GM18502 (cell line): ENCODE data around the gene ALDH1B1.

Experiments used
- ATAC-seq: cut with Tn5 transposase; IDR thresholded peaks from one replicate; pipeline ENCODE4 v1.9.1; 2021; ENCODE audit warnings: mild to moderate bottlenecking; ENCODE audit not compliant: unreplicated experiment, poor library complexity

The ALDH1B1 gene

DNA sequence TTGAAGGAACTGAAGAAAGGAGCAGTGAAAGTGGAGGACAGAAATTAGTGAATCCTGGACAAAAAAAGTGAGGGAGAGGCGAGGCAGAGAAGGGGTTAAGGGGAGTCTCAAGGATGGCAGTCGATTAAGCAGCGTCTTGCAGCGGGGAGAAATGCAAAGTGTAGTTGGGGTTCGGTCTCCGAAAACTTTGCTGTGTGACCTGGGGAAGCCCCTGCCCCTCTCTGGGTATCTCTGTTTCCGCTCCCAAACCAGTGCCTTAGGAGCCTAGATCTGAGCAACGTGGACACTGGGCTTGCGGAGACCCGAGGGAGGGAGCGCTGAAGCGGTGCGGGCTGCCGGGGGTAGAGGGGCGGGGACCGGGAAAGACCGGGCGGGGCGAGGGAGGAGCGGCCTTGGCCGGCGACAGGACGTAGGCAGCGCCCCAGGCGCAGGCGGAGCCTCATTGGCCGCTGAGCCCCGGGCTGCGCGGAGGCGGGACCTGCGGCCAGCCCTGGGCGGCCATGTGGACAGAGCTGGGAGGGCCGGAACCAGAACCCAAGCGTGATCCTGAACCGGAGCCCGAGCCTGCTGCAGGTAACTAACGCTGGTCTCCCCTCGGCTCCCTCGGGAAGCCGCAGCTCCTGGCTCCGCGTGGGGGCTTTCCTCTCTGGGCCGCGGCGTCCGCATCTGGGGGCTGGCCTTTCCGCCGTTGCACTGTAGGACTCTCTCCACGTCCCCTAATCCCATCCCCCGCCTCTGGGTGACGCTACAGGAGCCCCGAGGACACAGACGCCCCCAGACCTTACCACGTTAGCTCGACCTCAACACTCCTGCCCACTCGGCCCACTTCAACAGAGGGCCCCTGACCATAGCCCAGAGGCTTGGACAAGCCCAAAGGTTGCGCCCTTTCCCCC lies at the start of gene ALDH1B1:
Gene ALDH1B1, plus strand, starts transcription at position 468 of the 893 bp plus-strand sequence. CDS start 3,047 bp downstream, outside the sequence.
- ATAC-seq: peak; percentile 99

DNA sequence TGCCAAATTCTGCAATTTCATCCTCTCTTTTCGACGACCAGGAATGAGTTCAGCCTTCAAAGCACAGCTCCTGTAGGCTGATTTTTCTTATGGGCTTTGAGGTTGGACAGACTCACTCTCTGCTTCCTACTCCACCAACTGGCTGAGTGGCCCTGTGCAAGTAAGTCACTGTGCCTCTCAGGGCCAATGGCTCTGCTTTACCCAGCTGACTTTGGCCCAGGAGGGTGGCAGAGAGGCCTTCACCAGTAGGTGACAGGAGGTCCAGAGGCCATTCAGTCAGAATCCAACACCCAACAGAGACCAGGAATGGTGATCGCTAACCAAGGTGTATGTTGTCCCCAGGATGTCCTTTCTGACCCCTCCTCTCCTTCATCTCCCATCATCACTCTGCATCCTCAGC lies 49.5 kb upstream of the ALDH1B1 start:
- ATAC-seq: no peak

GRCh38 chr9:38343552-38343951 lies 49.0 kb upstream of the ALDH1B1 start:
- no peak for ATAC-seq

DNA sequence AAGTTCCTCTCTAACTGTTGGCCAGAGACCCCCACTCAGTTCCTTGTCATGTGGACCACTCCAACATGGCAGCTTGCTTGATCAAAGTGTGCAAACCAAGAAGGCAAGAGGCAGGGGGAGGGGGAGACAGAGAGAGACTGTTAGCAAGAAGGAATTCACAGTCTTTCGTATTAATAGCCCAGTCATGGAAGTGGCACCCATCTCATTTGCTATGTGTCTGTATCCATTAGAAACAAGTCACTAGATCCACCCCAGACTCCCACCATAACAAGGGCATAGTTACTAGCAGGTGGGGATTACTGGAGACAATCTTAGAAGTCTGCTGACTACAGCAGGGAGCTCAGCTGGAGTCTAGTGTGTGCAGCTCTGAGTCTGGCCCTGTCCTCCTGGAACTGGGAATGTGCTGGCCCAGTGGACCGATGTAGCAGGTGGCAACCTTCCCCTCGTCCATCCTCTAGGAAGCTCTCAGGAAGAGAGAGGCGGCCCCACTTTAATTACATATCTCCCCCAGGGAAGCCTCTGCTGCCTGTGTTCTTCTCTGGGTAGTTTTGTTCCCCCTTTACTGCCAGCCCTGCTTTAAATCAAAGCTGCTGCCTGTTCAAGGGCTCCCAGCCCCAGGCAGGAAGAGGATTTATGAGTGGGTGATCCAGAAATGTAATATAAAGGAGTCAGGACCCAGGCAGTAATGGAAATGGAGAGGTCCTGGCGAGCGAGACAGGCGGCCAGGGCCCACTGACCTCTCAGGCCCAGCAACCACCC lies 47.8 kb upstream of the ALDH1B1 start:
- ATAC-seq: no peak

- no peak for ATAC-seq
These were observed 46.4 kb upstream of the ALDH1B1 start for GRCh38 chr9:38345851-38346755.

- no peak for ATAC-seq
These were observed 45.7 kb upstream of the ALDH1B1 start for GRCh38 chr9:38346811-38347210.

DNA sequence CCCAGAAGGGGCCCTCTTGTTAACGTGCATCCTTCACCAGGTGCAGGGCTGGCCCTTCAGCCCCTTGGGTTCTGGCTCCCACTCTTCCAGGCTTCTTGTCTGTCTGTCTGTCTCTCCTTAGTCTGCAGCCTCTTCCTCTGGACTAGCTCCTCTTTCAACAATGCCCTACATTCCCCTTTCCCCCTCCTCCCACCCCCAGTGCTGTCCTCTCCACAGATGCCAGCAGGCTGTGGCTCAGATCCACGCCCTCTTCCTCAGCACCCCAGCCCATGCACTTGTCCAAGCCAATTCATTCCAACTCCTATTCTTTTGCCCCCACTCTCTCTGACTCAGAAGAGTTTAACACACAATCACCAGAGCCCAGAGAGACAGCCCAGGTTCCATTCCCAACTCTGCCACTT lies 45.2 kb upstream of the ALDH1B1 start:
- ATAC-seq: no peak

GRCh38 chr9:38347946-38348345 lies 44.6 kb upstream of the ALDH1B1 start:
- no peak for ATAC-seq

GRCh38 chr9:38350529-38350928 lies 42.0 kb upstream of the ALDH1B1 start:
- no peak for ATAC-seq

- ATAC-seq: no peak
These were observed 39.8 kb upstream of the ALDH1B1 start for GRCh38 chr9:38352530-38353328.

DNA sequence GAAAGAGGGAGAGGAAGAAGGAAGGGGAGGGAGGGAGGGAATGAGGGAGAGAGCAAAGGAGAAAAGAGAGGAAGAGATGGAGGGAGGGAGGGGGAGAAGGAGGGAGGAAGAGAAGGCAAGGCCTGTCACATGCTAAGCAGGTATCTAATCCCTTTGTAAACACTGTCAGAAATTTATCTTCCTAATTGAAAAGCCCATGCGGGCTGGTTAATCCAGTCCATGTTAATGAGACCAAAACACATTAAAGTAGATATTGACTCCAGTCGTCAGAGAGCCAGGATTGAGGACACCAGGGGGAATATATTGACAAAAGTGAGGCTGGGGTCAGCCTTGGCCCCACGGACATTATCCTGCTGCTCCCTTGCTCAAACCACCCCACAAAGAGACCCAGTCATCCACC lies 37.4 kb upstream of the ALDH1B1 start:
- no peak for ATAC-seq

GRCh38 chr9:38355517-38356120 lies 36.9 kb upstream of the ALDH1B1 start:
- ATAC-seq: no peak

DNA sequence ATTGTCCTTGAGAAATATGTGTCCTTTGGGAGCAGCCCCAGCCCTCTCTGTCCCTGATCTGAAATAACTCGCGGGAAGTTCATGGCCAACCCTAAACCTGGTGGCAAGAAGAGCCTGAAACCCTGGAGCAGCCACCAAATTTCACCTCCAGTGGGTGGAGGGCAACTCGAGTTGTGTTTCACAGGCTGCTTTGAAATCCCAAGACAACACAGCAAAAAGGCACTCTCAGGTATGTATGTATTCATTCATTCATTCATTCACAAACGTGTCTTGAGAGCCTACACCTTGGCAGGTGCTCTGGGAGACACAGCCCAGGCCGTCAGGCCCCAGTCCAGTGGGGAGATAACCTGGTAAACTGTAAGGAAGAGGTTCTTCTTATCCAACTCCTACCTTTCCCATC lies 35.7 kb upstream of the ALDH1B1 start:
- no peak for ATAC-seq

GRCh38 chr9:38357350-38358114 lies 35.0 kb upstream of the ALDH1B1 start:
- ATAC-seq: no peak

- no peak for ATAC-seq
These were observed 33.9 kb upstream of the ALDH1B1 start for GRCh38 chr9:38358390-38359296.

GRCh38 chr9:38359297-38359653 lies 33.2 kb upstream of the ALDH1B1 start:
- no peak for ATAC-seq

DNA sequence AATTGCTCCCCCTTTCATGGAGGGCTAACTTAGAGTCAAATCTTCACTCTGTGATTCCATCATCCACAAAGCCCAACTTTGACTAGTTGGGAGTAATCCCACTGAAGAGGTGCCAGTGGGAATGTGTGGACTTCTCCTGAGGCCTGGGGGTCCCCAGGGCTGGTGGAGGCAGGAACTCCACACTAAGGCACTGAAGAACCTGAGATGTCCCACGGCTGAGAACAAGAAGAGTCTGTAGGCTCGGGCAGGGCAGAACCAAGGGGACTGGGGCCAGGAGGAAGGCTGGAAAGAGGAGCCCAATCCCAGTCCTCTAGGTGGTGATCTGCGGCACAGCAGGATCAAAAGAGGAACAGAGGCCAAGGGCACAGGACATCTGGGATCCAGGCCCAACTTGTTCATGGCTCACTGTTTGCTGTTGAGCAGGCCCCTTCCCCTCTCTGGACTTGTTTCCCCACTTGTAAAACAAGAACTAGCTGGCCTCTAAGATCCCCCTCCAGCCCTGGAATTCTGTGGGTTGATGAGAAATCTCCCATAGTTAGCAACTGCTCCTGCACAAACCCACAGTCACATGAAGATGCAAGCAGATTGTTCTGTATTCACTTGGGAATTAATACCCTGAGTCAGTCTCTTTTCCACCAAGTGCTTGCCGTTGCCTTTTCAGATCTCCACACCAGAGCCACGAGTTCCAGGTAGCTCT lies 32.7 kb upstream of the ALDH1B1 start:
- ATAC-seq: no peak
